Suprapubic skin (tissue), 4 donors: ENCODE data around the gene WRAP53.

Experiments
- CTCF ChIP-seq, 2 donors: fragments of 200-600 bp in 1 of 2; fragments of 450-650 bp in 1 of 2; sonication (generic) in 1 of 2; IDR thresholded peaks; one replicate each; pipeline ENCODE4 v1.5.1; 2016 to 2019; ENCODE audit warnings: antibody characterized with exemption in 2 of 2, mild to moderate bottlenecking in 1 of 2, moderate library complexity in 1 of 2
- POLR2A ChIP-seq, 2 donors: fragments of 450-650 bp; IDR thresholded peaks; one replicate each; pipeline ENCODE4 v1.6.1; 2017; ENCODE audit warnings: antibody characterized with exemption in 2 of 2, mild to moderate bottlenecking in 2 of 2, moderate library complexity in 2 of 2
- POLR2AphosphoS5 ChIP-seq, 3 donors: sonication (generic); formaldehyde crosslinking; IDR thresholded peaks; one replicate each; pipeline ENCODE4 v1.6.1; 2017; ENCODE audit warnings: antibody characterized with exemption in 3 of 3

GRCh38 chr17:7739746-7740145, 51.5 kb downstream of the WRAP53 start:
- TF ChIP-seq POLR2A (IDR thresholded peaks at IDR 0.05) (no peak), CTCF (IDR thresholded peaks at IDR 0.05) (no peak), POLR2AphosphoS5 (IDR thresholded peaks at IDR 0.05) (no peak)
